ENCODE measurements around the gene ITPA.

Gene ITPA

DNA sequence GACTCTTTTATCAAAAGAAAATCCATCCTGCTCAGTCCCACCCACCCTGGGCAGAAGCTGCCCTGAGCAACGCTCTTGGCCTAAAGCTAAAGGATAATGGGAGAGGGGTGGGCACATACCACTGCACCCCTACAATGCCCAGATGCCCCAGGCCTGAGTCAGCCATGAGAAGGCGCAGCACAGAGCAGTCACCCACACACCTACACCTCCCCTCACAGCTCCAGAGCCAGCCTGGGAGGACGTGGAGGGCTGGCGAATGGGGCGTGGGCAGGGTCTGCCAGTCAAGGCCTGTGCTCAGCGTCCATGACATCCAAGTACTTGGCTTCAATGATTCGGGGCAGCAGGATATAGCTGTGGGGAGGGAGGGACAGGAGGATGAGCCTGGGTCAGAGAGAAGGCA is 18.2 kb downstream of the ITPA start:
- DNase-seq (ENCODE audit: extremely low read depth, low read depth): no peak
- H3K4me3 ChIP-seq (replicated peaks; ENCODE audit: low read depth, low read length): no peak overlapping the region
- TF ChIP-seq, protein P1, sequence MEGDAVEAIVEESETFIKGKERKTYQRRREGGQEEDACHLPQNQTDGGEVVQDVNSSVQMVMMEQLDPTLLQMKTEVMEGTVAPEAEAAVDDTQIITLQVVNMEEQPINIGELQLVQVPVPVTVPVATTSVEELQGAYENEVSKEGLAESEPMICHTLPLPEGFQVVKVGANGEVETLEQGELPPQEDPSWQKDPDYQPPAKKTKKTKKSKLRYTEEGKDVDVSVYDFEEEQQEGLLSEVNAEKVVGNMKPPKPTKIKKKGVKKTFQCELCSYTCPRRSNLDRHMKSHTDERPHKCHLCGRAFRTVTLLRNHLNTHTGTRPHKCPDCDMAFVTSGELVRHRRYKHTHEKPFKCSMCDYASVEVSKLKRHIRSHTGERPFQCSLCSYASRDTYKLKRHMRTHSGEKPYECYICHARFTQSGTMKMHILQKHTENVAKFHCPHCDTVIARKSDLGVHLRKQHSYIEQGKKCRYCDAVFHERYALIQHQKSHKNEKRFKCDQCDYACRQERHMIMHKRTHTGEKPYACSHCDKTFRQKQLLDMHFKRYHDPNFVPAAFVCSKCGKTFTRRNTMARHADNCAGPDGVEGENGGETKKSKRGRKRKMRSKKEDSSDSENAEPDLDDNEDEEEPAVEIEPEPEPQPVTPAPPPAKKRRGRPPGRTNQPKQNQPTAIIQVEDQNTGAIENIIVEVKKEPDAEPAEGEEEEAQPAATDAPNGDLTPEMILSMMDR (IDR thresholded peaks at IDR 0.05; ENCODE audit: low read depth, low read length, missing control alignments): no peak

- H3K4me3 ChIP-seq (replicated peaks; ENCODE audit: low read depth, low read length): no peak overlapping the region
- TF ChIP-seq, protein P1 (IDR thresholded peaks at IDR 0.05; ENCODE audit: low read depth, low read length, missing control alignments): no peak
- no peak for DNase-seq (ENCODE audit: extremely low read depth, low read depth)
Measured at GRCh38 chr20:3227936-3228749, 18.8 kb downstream of the ITPA start.

GRCh38 chr20:3228750-3229032 is 19.4 kb downstream of the ITPA start:
- TF ChIP-seq, protein P1 (IDR thresholded peaks at IDR 0.05; ENCODE audit: low read depth, low read length, missing control alignments): no peak
- H3K4me3 ChIP-seq (replicated peaks; ENCODE audit: low read depth, low read length): no peak overlapping the region
- no peak for DNase-seq (ENCODE audit: extremely low read depth, low read depth)

DNA sequence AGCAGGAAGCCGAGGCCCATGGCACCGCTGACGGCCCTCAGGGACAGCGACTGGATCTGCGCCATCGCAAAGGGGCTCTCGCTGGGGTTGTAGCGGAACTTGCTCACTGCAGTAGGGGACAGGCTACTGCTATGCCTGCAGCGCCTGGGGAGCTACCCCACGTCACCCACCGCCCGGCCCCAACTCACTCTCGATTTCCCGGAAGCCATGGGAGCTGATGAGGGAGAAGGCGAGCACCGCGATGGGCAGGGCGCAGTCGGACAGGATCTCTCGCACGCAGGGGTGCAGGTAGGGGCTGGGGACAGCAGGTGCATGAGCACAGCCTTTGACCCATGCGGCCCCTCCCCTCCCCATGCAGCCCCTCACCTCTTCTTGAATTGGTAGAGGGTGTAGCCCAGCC is 19.9 kb downstream of the ITPA start:
- TF ChIP-seq, protein P1 (IDR thresholded peaks at IDR 0.05; ENCODE audit: low read depth, low read length, missing control alignments): no peak
- no peak for DNase-seq (ENCODE audit: extremely low read depth, low read depth)
- H3K4me3 ChIP-seq (replicated peaks; ENCODE audit: low read depth, low read length): no peak overlapping the region

- TF ChIP-seq, protein P1 (IDR thresholded peaks at IDR 0.05; ENCODE audit: low read depth, low read length, missing control alignments): no peak
- DNase-seq (ENCODE audit: extremely low read depth, low read depth): no peak
- no peak overlapping the region for H3K4me3 ChIP-seq (replicated peaks; ENCODE audit: low read depth, low read length)
Measured at GRCh38 chr20:3229798-3230197, 20.5 kb downstream of the ITPA start.

GRCh38 chr20:3231116-3231515 is 21.8 kb downstream of the ITPA start:
- TF ChIP-seq, protein P1 (IDR thresholded peaks at IDR 0.05; ENCODE audit: low read depth, low read length, missing control alignments): no peak
- DNase-seq (ENCODE audit: extremely low read depth, low read depth): no peak
- H3K4me3 ChIP-seq (replicated peaks; ENCODE audit: low read depth, low read length): no peak overlapping the region
